H1 (cell line): ENCODE measurements around the gene SFMBT2.

Experiments
- CBX8 ChIP-seq: fragments of 300-800, 300-1000 bp; sonication (generic); IDR thresholded peaks from 2 replicates; pipeline ENCODE4 v1.7.1; 2016; ENCODE audit warnings: low read depth, low read length, borderline replicate concordance
- CTCF ChIP-seq, 3 experiments: IDR thresholded peaks; 1 replicate in 2 of 3; 2 replicates in 1 of 3; pipeline versions ENCODE4 v1.5.1 to v1.6.1; 2011; ENCODE audit warnings: low read length in 3 of 3, mild to moderate bottlenecking in 3 of 3, inconsistent platforms in 2 of 3, low read depth in 1 of 3, moderate library complexity in 1 of 3; ENCODE audit not compliant: insufficient read depth in 1 of 3; ENCODE audit errors: control extremely low read depth in 1 of 3

DNA sequence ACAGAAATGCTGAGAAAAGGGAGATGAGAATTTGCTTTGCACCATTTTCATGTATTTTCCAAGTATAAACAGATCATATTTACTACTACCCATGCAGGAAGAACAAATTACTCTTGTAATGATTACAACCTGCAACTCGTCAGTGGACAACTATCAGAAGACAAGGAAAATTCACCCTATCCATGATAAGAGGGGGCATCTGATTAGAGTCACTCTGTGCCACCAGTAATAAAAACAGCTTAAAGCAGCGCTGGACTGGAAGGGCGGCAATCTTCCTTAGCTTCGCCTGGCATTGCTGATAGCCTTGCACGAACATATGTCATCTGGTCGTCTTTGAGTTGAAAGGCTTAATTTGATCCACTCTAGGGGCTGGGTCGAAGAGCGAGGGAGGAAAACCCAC is 162.7 kb downstream of the SFMBT2 start:
- TF ChIP-seq CTCF (IDR thresholded peaks at IDR 0.05; ENCODE audit: control extremely low read depth in 1 of 3, insufficient read depth in 1 of 3, low read depth in 1 of 3, low read length in 3 of 3), result no peak
- no peak for TF ChIP-seq CBX8
